ENCODE results near the gene PAQR6.

GRCh38 chr1:156245451-156246232 lies 2.2 kb downstream of the PAQR6 start:
- TF ChIP-seq, protein P1, sequence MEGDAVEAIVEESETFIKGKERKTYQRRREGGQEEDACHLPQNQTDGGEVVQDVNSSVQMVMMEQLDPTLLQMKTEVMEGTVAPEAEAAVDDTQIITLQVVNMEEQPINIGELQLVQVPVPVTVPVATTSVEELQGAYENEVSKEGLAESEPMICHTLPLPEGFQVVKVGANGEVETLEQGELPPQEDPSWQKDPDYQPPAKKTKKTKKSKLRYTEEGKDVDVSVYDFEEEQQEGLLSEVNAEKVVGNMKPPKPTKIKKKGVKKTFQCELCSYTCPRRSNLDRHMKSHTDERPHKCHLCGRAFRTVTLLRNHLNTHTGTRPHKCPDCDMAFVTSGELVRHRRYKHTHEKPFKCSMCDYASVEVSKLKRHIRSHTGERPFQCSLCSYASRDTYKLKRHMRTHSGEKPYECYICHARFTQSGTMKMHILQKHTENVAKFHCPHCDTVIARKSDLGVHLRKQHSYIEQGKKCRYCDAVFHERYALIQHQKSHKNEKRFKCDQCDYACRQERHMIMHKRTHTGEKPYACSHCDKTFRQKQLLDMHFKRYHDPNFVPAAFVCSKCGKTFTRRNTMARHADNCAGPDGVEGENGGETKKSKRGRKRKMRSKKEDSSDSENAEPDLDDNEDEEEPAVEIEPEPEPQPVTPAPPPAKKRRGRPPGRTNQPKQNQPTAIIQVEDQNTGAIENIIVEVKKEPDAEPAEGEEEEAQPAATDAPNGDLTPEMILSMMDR (conservative IDR thresholded peaks at IDR 0.05; ENCODE audit: low read depth, low read length): no peak
- no peak for TF ChIP-seq EZH2 (IDR thresholded peaks at IDR 0.05; ENCODE audit: low read length, unreplicated experiment)

Data from PC-3 (cell line).